Medulla oblongata (tissue), 1 donor: ENCODE data around the gene LTBR.
"Not testable (repeated sequence)": the region's sequence is repeated elsewhere in the genome, so short reads cannot be mapped to it uniquely, and the experiment has no call there.

ENCODE experiments used
- DNase-seq: peaks from one replicate; pipeline ENCODE4 v3.0.0-alpha.2; 2015; ENCODE audit errors: extremely low spot score

LTBR gene

DNA sequence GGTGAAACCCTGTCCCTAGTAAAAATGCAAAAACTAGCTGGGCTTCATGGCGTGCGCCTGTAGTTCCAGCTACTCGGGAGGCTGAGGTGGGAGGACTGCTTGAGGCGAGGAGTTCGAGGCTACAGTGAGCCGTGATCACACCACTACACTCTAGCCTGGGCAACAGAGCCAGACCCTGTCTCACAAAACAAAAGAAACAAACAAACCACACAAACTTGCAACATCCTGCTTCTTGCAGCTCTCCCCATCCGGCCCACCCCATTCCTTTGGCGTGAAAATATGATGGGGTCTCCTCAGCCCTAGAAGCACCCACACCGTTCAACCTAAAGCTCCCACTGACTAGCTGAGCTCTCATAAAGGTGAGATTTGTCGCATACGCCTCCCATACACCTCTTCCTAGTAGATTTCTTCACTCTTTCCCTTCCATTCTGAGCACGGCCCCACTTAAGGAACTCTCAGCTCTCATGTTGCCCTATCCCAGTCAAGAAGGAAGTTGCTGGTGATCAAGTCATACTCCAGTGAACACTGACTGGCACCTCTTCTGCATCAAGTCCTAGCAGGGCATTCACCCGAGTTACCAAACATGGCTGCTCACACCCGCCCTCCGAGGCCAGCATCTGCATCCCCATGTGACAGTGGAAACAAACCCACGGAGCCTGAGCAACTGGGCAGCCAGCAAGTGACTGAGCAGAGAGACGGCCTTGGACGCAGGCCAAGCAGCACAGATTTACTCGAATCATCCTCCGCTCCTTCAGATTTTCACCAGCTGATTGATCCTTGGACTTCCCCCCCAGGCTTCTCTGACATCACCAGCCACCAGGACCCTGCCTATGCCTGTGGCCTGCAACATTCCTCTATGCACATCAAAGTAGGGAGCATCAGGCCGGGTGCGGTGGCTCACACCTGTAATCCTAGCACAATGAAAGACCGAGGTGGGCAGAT lies 41.9 kb downstream of the LTBR start:
- DNase-seq = peak; percentile 23

DNA sequence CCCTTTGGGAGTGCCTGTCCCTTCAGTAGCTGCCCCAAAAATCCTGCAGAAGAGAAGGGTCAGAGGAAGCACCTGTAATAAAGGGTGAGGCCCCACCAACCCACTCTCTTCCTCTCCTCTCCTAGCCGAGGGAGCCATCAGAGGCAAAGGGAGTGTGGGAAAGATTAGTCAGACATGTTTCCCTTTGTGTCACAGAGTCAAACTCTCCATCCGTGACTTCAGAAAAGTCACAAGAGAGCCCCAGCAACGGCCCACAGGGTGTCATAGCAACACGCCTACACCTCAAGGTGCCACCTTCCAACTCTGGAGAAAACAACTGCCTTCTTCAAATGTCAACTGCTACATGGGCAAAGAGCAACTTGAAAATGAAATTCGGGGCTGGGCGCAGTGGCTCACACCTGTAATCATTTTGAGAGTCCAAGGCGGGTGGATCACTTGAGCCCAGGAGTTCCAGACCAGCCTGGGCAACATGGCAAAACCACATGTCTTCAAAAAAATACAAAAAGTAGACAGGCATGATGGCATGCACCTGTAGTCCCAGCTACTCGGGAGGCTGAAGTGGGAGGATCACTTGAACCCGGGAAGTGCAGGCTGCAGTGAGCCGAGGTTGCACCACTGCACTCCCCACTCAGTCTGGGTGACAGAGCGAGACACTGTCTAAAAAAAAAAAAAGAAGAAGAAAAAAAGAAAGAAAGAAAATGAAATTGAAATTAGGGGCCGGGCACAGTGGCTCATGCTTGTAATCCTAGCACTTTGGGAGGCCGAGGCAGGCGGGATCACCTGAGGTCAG lies 43.1 kb downstream of the LTBR start:
- no peak for DNase-seq

DNA sequence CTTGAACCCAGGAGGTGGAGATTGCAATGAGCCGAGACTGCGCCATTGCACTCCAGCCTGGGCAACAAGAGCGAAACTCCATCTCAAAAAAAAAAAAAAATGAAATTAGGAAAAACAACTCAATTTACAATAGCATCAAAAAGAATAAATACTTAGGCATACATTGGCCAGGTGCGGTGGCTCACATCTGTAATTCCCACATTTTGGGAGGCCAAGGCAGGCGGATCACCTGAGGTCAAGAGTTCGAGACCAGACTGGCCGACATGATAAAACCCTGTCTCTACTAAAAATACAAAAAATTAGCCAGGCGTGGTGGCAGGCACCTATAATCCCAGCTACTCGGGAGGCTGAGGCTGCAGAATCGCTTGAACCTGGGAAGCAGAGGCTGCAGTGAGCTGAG lies 43.8 kb downstream of the LTBR start:
- DNase-seq = not testable (repeated sequence)

DNA sequence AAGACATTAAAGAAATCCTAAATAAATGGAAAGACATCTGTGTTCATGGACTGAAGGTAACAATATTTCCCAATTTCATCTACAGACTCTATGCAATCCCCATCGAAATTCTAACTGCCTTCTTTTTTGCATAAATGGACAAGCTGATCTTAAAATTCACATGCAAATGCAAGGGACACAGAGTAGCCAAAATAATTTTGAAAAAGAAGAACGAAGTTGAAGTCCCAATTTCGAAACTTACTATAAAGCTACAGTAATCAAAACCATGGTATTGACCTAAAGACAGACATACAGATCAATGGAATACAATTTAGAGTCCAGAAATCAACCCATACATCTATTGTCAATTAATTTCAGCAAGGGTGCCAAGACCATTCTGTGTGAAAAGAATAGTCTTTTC lies 44.4 kb downstream of the LTBR start:
- no peak for DNase-seq

DNA sequence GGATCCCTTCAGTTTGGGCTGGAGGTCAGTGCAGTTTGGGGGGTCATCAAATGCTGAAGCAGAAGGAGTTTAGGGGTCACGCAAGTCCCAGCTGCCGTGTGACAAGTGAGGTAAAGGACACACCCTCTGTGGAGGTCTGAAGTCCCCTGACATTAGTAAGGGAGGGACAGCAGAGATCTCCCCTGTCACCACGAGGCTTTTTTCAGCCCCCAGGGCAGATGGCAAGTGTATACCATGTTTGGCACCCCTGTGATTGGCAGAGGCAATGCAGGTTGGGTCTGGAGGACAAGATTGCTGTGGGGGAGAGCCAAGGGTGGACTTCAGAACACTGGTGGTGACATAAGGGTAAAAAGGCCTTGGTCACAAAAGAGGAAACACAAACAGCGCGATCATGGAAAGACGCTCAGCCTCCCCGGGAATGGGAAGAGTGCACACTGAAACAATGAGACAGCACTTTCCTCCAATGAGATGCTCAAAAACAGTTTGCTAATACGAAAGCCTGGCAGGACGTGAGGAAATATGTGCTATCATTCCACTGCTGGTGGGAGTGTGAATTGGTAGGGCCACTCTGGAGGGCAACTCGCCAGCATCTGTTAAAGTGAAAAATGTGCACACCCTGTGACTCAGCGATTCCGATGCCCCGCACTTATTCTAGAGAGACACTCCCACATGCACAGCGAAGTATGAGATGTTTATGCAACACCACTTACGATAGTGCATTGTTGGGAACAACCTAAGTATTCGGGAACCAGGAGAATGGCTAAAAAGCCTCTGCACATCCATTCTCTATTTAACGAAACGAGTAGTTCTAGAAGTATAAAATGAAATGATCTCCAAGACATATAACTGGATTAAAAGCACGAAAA lies 46.4 kb downstream of the LTBR start:
- peak; percentile 74 for DNase-seq

DNA sequence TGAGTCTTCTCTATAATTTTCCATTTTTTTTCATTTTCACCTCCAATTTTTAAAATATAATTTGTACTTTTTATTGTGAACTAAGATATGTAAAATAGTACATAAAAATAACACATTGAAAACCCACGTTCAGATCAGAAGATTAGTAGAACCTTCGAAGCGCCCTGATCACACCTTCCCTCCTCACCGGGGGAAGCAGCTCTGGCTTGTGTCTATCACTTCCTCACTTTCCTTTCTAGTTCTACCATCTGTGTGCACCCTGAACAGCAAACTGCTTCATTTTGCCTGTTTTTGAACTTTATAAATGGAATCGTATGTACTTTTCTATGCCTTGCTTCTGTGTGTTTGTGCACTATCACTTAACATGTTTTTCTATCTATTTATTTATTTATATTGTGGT lies 49.0 kb downstream of the LTBR start:
- DNase-seq = no peak

DNA sequence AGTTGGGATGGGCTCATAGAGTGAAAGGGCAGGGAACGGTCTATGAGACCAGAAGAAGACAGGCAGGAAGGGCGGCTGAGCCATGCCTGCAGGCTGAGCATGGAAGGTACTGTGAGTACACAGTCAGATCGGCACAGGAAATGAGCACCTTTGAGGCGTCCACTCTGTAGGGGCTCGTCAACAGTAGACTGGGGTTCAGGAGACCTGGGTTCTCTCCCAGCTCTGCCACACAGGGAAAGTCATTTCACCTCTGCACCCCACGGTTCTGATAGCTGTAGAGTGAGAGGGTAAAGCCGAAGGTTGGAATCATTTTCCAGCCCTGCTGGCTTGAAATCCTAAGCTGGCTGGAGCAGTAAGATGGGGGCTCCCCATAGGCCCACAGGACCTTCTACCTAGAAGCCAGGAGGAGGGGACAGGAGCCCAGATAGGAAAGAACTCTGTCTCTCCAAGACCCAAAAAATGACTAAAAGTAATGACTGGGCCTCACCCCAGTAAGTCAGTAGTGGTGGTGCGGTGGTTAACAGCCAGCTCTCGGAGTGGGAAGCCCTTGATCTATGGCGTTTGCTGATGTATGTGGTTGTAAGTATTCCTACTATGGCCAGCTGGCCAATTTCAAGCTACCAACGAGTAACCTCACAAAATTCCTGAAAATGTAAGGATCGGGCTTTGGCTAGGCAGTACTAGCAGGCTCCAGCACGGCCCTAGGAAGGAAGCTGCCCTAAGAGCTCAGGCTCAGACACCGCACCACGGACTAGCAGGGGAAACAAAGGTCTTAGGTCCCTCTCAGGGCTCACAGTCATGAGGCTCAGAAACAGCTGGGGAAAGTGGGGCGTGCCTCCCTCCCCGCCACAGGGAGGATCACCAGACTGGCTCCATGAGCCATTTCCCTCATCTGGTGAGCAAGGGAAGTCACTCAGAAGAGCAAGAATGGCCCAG lies 50.5 kb downstream of the LTBR start:
- DNase-seq = no peak

DNA sequence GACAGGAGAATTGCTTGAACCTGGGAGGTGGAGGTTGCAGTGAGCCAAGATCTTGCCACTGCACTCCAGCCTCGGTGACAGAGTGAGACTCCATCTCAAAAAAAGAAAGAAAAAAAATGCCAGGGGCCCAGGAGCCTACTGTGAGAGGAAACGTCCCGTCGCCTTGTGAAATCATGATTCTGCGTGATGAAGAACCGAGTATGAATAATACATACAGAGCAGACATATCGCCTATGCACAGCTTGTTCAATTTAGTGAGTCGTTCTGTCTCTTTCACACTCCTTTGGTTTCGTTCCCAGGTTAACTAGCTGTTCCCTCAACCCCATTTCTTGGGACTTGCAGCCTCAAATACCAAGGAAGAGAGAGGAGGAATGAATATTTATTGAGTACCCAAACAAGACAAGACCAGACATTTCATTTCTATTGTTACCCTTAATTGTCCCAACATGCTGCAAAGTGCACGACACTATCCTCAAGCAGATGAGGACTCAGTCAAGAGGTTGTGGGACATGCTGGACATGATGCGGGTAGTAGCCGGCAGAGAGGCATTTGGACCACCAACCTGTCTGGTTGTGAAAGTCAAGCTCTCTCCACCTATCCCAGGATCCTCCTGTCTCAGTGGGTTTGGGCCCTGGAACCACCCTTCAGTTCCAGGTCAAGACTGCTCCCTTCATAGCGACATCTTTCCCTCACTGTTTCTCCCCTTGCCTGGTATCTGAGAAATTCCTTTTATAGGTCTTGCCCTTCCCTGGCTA lies 52.2 kb downstream of the LTBR start:
- DNase-seq = no peak

DNA sequence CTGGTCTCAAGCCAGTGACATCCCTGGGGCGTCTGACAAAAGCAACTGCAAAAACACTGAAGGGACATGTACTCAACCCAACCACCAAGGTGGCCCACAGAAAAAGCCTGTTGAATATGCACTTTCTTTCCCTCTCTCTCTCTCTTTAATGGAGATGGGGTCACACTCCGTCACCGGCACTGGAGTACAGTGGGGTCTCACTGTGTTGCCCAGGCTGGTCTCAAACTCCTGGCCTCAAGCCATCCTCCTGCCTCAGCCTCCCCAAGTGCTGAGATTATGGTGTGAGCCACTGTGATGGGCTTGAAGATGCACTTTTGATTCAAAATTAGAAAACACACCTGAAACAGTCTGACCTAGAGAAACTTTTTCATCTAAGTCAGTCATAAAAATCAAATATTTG lies 53.6 kb downstream of the LTBR start:
- DNase-seq = no peak

DNA sequence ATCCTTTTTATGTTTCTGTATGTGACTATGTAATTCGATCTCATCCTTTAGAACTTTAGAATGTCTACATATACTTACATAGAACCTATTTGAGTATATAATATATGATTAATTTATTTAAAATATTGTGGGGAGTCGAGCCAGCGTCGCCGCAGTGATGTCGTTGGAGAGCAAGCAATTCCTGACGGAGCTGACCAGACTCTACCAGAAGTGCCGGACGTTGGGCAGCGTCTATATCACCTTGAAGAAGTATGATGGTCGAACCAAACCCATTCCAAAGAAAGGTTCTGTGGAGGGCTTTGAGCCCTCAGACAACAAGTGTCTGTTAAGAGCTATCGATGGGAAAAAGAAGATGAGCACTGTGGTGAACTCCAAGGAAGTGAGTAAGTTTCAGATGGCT lies 54.4 kb downstream of the LTBR start:
- no peak for DNase-seq

DNA sequence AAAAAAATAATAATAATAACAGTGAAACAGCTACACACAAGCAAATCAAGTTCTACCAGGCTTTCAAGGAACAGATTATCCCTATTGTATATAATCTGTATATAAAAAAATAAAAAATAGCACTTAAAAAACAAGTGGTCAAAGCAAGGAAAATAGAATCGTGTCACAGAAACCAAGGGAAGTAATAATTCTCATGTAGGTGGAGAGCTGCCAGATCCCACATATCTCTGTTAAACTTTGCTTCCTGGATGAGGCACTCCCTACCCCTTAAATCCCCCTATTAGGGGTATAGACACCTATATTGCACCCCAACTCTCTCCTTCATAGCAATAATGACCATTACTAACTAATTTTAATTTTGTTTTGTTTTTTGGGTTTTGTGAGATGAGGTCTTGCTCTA lies 56.4 kb downstream of the LTBR start:
- DNase-seq = no peak
